Duodenal mucosa (tissue), 2 donors: ENCODE data around the gene TGFBR1.

Experiments
- H3K27ac ChIP-seq: one replicate; pipeline ENCODE4 v1.7.0; 2013; ENCODE audit warnings: low read depth, low read length
- H3K27me3 ChIP-seq, 2 donors: one replicate each; pipeline ENCODE4 v1.7.0; 2013; ENCODE audit warnings: low read length in 2 of 2, control low read depth in 1 of 2; ENCODE audit not compliant: insufficient read depth in 2 of 2, control insufficient read depth in 1 of 2
- H3K36me3 ChIP-seq, 2 donors: one replicate each; pipeline ENCODE4 v1.7.0; 2013; ENCODE audit warnings: low read length in 2 of 2, control low read depth in 1 of 2; ENCODE audit not compliant: insufficient read depth in 2 of 2, control insufficient read depth in 1 of 2
- H3K4me1 ChIP-seq, 2 donors: one replicate each; pipeline ENCODE4 v1.7.0; 2013; ENCODE audit warnings: low read length in 2 of 2, control low read depth in 1 of 2; ENCODE audit not compliant: insufficient read depth in 2 of 2, control insufficient read depth in 1 of 2
- H3K4me3 ChIP-seq, 2 donors: one replicate each; pipeline ENCODE4 v1.7.0; 2013; ENCODE audit warnings: low read length in 2 of 2, low read depth in 1 of 2
- H3K9ac ChIP-seq, 2 donors: one replicate each; pipeline ENCODE4 v1.7.0; 2013; ENCODE audit warnings: low read length in 2 of 2, low read depth in 1 of 2
- H3K9me3 ChIP-seq, 2 donors: one replicate each; pipeline ENCODE4 v1.7.0; 2013; ENCODE audit warnings: low read length in 2 of 2, control low read depth in 1 of 2; ENCODE audit not compliant: control insufficient read depth in 1 of 2

The TGFBR1 gene

DNA sequence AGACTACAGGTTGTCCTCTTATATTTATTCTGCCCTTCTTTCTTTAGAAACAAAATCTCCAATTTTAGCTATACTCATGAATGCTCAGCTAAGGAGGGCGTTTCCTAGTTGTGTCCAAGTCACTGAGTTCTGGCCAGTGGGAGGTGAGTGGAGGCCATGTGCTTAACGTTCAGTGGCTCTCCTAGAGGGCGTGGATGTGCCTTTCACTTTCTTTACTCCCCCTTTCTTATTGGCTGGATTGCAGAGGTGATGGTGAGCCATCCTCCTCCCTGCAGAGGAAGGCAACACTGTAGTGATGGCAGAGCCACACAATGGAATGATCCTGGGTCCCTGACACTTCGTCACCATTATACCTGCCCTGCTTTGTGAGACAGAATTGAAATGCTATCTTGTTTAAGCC lies 62.2 kb downstream of the TGFBR1 start:
- Histone ChIP-seq H3K4me1 (no peaks in the 10 kb centered on the region), H3K9ac (no peak overlapping the region), H3K36me3 (no peaks in the 10 kb centered on the region), H3K4me3 (no peak overlapping the region), H3K27ac (no peak overlapping the region), H3K27me3 (no peaks in the 10 kb centered on the region), H3K9me3 (no peaks in the 10 kb centered on the region)

DNA sequence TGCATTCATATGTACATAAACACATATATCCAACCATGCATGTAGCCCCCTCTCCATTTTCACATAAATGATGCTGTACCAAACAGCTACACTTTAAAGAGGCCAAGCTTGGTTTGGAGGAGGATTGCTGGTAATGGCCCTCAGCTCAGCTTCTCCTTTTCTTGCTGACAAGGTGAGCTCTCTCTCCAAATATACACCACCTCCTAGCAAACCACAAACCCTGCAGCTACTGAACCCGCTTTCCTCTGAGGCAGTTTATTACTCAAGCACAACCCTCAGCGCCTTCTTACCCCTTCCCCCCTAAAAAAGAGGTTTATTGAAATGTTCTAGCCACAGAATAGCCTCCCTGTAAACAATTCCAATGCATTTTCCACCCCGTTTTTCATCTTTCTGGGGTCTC lies 62.8 kb downstream of the TGFBR1 start:
- Histone ChIP-seq H3K9ac (no peak overlapping the region), H3K27ac (no peak overlapping the region), H3K27me3 (no peaks in the 10 kb centered on the region), H3K4me1 (no peaks in the 10 kb centered on the region), H3K9me3 (no peaks in the 10 kb centered on the region), H3K4me3 (no peak overlapping the region), H3K36me3 (no peaks in the 10 kb centered on the region)

DNA sequence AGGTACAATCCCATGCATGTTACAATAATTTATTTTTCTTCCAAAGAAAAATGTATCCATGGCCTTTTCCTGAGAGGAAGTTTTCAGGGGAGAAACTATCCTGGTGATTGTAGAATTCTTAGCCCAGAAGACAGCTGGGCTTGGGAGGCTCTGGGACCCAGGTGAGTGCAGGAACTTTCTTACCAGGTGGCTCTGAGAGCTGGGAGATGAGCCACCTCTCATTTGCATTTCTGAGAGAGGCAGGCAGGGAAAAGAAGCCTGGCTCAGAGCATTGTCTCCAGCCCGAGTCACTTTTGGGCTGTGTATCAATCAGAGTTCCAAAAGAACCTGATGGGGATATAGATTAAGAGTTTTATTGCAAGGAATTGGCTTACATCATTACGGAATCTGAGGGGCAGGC lies 64.2 kb downstream of the TGFBR1 start:
- Histone ChIP-seq H3K9me3 (no peaks in the 10 kb centered on the region), H3K4me1 (peaks cover 0 to under 1% of the 10 kb centered on the region in 2 donors), H3K27ac (no peak overlapping the region)

DNA sequence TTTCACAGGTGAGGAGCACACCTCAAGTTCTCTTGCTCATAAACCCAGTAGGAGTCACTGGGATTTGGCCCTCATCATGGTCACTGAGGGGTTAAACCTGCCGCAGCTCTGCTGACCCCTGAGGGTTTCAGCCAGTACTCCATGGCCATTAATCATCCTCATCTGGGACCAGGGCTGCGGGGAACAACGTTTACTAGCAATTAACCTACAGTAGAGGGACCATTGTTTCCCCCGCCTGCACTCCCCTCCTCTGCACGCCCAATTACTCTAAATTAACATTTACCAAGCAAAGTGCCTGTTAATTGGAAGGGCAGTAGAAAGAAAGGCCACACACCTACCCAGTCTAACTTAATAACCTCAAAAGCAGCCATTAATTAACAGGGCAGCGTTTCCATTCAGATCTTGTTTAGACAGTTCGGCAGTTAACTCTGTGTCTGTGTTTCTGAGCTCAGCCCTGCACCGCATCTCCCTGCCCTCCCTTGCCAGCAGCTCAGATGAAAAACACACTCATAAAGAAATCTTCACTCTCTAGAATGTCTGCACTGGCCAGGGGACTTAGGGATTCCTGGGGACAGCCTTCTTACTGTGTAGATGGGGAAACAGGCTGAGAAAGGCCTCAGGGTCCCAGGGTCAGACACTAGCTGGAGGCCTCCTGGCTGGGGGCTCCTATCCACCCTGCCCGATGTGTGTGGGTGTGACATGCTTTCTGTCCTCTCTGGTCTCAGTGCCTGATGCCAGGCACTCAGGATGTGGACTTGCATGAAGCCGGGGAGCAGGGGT lies 65.3 kb downstream of the TGFBR1 start:
- no peaks in the 10 kb centered on the region for H3K9me3 ChIP-seq
- no peak overlapping the region for H3K4me3 ChIP-seq
- H3K27me3 ChIP-seq: no peaks in the 10 kb centered on the region
- no peaks in the 10 kb centered on the region for H3K36me3 ChIP-seq
- no peak overlapping the region for H3K27ac ChIP-seq
- H3K9ac ChIP-seq: no peak overlapping the region
- peaks cover 0 to 3% of the 10 kb centered on the region in 2 donors for H3K4me1 ChIP-seq

More for the DNA sequence above, 64.2 kb downstream of the TGFBR1 start:
- no peak overlapping the region for H3K9ac ChIP-seq
- no peak overlapping the region for H3K4me3 ChIP-seq
- H3K27me3 ChIP-seq: no peaks in the 10 kb centered on the region
- no peaks in the 10 kb centered on the region for H3K36me3 ChIP-seq

DNA sequence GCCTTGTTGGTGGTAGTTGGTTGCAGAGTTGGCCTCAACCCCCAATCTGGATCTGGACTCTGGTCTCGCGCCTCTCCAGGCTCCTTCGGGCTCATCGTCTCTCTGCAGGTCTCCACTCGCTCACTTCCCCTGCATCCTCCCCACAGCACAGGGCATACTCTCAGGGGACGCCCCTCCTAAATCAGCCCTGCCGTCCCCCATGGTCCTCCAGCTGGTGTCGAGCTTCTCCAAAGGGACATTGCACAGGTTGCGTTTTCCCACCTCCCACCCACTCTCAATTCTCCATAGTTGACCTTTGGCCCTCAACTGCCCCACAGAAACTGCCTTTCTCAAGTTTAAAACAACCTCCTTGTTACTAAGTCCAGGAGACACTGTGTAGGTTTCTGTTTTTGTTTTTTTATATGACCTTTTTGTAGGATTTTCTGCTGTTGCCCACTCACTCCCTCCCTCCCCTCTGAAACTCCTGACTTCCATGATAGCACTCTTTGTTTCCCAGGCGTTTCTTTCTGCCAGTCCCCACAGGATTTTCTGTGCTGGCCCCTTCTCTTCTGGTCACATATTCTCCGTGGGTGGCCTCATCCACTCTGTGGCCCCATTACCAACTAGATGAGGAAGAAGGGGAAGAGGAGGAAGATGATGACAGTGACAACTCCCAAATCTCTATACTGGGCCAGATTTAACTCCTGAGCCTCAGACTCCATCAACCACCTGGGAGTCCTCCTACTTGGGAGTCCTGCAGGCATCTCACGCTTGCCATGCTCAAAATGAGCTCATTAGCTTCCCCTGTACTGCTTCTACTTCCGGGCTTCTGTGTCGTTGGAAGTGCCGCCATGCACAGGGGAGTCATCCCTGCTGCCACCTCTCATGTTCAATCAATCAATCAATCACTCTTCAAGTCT lies 66.6 kb downstream of the TGFBR1 start:
- Histone ChIP-seq H3K4me3 (no peak overlapping the region), H3K27me3 (no peaks in the 10 kb centered on the region), H3K4me1 (peaks cover 0 to 3% of the 10 kb centered on the region in 2 donors)

DNA sequence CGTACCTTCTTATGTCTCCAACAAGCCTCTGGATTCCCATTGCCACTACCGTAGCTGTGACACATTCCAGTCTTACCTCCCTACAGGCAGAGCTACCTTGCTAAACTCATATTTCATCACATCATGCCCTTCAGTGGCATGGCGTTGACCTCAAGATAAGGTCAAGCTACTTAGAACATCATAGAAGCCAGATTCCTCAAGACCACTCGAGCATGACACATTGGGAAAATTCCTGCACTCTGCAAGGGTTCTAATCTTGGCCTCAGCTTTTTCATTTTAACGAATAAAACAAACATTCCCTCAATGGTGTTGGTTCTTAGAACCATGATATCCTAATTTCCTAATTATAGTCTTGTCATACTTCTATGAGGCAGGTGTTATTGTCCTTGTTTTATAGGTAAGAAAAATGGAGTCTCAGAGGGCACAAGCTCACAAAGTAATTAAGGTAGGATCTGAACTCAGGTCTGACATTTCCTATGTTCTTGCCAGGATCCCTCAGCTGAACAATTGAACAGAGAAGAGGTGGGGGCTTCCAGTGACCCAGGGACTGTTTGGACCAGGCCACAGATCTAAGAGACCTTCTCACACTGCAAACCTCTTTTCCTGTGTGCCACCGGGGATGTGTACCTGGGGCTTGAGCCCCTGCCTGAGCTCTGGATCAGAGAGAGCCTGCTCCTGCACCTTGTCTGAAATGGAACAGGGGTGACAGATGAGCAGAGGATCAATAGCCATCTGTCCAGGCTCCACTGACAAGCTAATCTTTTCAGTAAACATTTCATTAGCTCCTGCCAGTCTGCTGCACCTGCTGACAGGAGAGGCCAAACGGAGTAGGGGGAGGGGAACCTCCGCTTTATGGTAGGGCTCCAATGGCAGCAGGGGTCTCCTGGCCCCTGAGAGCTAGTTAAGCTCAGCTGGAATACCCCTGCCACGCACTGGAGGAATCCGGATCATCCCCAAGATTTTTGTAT lies 67.5 kb downstream of the TGFBR1 start:
- Histone ChIP-seq H3K27me3 (no peaks in the 10 kb centered on the region), H3K4me3 (no peak overlapping the region), H3K9me3 (no peaks in the 10 kb centered on the region), H3K36me3 (no peaks in the 10 kb centered on the region), H3K4me1 (peaks cover 0 to 3% of the 10 kb centered on the region in 2 donors), H3K9ac (no peak overlapping the region), H3K27ac (no peak overlapping the region)

More for the DNA sequence above, 66.6 kb downstream of the TGFBR1 start:
- Histone ChIP-seq H3K36me3 (no peaks in the 10 kb centered on the region), H3K9ac (no peak overlapping the region), H3K27ac (no peak overlapping the region), H3K9me3 (no peaks in the 10 kb centered on the region)

DNA sequence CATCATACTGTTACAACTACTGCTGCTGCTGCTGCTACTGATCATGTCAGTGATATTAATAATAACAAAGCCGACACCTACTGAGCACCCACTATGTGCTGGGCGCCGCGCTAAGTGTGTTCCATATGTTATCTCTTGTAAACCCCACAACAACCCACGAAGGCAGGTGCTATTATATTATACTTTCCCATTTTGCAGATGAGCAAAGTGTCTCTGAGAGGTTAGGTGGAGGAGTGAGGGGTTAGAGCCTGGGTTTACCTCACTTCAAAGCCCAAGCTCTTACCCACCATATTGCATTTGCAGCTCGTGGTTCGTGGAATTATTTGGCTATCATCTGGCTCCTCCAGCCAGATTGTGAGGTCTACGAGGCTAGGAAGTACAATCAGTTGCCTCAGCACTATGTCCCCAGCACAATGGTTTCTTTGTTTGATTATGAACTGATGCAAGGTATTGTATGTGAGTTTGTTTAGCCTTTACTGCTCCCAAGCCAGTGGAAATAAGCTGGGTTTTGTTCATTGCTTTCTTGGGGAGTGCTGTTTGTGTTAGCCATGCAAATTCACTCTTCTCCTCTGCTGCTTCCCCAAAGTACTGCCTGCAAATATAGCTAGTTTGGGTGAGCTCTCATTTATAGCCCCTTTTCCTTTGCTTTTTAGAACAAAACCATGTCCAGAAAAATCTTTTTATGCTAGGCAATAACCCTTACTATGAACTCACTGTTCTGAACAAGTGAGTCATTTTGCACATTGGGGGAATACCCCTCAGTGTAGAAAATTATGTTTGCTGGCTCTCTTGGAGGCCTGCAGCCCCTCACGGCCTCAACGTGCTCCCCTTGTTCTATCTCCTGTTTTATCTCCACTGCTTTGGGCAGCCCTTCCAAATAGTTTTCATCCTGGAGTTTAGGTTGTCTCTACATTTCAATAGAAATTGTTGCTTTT lies 68.9 kb downstream of the TGFBR1 start:
- Histone ChIP-seq H3K27me3 (no peaks in the 10 kb centered on the region), H3K9ac (no peak overlapping the region), H3K4me3 (no peak overlapping the region), H3K27ac (no peak overlapping the region), H3K9me3 (no peaks in the 10 kb centered on the region), H3K4me1 (peaks cover 0 to 3% of the 10 kb centered on the region in 2 donors), H3K36me3 (no peaks in the 10 kb centered on the region)

DNA sequence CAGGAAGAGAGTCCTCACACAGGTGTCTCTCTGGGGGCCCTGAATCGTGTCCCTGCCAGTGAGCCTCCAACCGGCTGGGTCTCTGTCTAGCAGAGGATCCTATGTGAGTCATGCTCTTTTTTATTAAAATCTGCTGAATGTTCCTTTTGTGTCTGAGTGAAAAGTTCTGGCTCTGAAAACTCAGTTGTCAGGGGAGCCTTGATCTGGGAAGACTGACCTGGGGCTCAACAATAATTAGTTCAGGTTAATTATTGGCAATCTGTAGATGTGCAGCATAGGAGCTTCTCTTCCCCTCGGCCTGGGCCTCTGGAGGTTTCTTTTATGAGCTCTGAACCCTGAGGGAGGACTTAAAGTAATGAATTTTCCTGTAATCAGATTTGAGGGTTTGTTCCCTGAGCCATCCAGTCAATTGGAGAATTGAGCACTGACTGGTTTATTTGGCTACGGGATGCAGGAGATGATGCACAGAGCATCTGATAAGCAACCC lies 71.7 kb downstream of the TGFBR1 start:
- Histone ChIP-seq H3K4me3 (no peak overlapping the region), H3K9me3 (no peaks in the 10 kb centered on the region), H3K27ac (no peak overlapping the region), H3K27me3 (no peaks in the 10 kb centered on the region), H3K36me3 (no peaks in the 10 kb centered on the region), H3K9ac (no peak overlapping the region), H3K4me1 (peaks cover 0 to 3% of the 10 kb centered on the region in 2 donors)
